NOMO-1 treated with DMSO at 0.1 percent for 48 hours (cell line): ENCODE data around the gene CCND1.
"Not testable (repeated sequence)": the region's sequence is repeated elsewhere in the genome, so short reads cannot be mapped to it uniquely, and the experiment has no call there.

Experiments
- DNase-seq: peaks from one replicate; lab custom pipeline; 2025; ENCODE audit not compliant: unreplicated experiment; lab: John Stamatoyannopoulos, UW

CCND1 gene

DNA sequence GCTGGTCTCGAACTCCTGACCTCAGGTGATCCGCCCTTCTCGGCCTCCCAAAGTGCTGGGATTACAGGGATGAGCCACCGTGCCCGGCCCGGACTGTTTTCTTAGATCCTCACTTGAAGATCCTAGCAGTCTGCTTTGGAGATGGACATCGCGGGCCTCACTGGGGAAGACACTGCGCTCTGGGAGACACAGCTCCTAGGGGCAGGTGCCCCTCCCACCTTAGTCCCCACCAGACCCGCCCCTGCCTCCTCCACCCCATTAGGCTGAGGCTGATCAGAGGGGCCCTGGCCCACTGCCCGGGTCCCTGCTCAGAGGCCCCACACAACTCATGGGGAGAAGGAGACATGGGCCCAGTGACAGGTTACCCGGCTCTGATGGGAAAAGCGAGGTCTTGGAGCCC, 45.5 kb downstream of the CCND1 start:
- no peak for DNase-seq

DNA sequence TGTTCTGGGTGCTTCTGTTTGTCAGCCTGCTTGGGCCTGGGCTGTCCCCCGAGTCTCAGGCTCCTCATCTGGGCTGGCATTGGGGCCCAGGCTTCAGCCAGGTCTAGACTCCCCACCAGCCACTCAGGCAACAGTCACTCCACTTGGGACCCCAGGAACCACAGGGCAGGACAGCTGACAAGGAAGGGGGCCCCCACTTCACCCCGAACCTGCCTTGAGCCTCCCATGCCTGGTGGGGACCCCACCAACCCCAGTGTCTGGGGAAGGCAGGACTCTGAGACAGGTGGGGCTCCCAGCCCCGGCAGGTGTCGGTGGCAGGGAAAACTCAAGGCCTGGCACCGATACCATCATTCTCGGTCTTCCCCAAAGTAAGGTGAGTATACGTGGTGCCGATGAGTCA, 45.9 kb downstream of the CCND1 start:
- DNase-seq: no peak

DNA sequence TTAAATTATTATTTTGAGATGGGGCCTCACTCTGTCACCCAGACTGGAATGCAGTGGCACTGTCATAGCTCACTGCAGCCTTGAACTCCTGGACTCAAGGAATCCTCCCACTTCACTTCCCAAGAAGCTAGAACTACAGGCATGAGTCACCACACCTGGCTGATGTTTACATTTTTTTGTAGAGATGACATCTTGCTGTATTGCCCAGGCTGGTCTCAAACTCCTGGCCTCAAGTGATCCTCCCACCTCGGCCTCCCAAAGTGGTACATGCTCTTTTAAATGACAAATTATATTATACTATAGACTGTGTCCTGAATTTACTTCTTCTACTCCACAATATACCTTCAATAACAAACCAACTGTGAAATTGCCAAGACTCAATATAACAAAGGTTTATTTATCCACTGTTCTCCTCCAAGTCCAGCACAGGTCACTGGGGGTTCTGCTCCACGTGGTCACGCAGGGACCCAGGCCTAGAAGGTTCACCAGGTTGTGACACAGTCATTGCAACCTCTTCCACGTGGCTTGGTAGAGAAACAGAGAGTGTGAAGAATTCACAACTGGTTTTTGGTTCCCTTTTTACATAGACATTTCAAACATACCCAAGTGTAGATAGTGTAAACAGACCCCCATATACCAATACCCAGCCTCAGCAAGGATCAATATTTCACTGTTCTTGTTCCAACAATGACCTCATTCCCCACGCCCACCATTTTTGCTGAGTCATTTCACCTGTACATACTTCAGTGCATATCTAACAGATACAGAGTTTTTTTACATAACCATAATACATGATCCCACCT, 47.2 kb downstream of the CCND1 start:
- DNase-seq: not testable (repeated sequence)

DNA sequence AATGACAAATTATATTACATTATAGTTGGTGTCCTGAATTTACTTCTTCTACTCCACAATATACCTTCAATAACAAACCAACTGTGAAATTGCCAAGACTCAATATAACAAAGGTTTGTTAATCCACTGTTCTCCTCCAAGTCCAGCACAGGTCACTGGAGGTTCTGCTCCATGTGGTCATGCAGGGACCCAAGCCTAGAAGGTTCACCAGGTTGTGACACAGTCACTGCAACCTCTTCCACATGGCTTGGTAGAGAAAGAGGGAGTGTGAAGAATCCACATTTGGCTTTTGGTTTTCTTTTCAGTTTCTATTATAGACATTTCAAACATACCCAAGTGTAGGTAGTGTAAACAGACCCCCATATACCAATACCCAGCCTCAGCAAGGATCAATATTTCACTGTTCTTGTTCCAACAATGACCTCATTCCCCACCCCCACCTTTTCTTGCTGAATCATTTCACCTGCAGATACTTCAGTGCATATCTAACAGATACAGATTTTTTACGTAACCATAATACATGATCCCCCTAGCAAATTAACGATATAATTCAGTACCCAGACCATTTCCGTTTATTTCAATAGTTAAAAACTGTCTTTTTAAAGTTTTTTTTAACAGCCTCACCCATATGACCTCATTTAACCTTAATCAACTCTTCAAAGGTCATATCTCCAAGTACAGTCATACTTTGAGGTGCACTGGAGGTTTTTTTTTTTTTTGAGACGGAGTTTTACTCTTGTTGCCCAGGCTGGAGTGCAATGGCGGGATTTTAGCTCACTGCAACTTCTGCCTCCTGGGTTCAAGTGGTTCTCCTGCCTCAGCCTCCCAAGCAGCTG, 48.7 kb downstream of the CCND1 start:
- DNase-seq: no peak

DNA sequence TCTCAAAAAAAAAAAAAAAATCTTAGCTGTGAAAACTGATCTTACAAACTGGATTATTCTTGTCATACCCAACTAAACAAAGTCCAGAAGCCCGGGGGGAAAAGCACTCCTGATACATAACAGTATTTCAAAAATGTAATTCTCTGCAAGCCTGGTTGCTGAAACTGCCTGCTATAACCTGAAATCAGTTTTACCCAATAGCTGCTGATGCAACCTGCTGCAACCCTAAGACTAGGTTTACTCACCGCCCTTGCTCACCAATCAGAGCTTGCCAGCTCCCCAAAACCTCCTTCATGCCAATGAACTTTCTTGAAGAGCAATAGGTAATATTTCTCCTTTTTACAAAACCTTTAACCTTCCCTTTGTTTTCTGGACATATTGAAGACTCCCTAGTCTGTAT, 50.5 kb downstream of the CCND1 start:
- no peak for DNase-seq

DNA sequence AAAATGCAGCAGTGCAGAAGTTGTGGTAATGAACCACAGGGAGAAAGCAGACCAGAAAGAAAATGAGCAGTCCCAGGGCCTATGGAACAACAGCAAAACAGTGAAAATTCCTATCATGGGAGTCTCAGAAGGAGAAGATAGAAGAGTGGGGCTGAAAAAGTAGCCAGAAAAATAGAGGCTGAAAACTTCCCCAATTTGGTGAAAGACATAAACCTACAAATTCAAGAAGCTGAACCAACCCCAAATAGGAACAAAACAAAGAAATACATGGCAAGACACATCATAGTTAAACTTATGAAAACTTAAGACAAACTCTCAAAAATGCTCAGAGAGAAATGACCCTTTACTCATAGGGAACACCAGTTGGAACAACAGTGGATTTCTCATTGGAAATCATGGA, 51.5 kb downstream of the CCND1 start:
- no peak for DNase-seq

DNA sequence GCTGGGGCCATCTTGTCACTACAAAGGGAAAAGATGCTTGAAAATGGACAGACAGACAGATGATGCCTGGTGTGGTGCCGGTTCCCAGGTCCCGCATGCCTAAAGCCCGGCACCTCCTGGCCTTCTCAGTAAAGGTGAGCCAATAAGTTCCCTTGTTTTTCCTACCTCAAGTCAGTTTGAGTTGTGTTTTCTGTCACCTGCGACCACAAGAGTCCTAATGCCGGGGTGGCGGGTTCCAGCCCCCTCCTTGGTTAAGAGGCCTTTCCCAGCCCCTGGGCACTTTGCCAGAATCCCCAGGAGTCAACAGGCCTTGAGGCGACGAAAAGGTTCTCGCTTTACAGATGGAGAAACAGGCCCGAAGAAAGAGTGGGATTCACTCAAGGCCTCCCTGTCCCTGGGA, 53.8 kb downstream of the CCND1 start:
- no peak for DNase-seq

DNA sequence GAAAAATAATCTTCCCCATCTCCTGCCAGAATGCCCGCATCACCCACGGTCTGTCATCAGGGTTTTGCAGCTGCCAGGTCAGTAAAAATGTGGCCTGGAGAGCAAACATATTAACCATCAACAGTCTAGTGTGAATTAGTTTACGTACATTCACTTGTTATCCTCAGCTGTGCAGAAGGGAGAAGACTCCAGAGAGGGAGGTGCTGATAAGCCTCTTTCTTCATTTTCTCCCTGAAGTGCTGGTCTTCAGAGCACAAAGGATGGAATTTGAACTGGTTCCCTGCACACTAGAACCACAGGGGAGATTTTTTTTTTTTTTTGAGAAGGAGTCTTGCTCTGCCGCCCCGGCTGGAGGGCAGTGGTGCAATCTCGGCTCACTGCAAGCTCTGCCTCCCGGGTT, 54.6 kb downstream of the CCND1 start:
- no peak for DNase-seq

DNA sequence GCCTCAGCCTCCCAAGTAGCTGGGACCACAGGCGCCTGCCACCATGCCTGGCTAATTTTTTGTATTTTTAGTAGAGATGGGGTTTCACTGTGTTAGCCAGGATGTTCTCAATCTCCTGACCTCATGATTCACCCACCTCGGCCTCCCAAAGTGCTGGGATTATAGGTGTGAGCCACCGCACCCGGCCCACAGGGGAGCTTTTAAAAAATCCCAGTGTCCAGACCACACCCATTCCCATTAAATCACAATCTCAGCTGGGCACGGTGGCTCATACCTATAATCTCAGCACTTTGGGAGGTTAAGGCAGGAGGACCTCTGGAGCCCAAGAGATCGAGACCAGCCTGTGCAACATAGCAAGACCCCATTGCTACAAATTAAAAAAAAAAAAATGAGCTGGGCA, 55.0 kb downstream of the CCND1 start:
- DNase-seq: not testable (repeated sequence)

DNA sequence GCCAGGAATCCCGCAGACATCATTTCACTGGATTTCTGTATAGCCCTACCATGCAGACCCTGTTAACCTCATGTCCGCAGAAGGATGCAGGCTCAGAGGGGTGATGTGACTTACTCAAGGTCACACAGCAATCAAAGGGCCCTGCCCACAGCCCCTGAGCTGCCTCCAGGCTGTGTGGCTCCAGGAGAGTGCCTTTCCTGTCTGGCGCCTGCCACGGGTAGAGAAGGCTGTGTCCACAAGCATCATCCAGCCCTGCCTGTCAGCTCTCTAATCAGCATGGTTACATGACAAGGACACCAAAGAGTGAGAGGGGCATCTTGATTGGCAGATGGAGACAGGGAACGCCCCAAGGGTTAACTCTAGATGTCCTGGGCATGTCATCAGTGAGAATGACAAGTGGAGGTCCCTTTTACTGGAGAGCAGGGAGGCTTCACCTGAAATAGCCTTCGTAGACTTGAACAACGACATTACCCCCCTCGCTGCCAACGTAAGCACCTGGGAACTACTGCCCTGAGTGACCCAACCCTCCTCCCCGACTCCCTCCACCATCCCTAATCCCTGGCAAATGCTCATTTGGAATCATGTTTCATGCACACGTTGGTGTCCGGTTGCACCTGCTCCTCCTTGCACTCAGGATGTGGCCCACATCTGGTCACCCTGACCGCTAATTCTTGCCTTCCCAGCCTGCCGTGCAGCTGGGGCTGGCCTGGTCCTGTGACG, 56.0 kb downstream of the CCND1 start:
- DNase-seq: no peak

DNA sequence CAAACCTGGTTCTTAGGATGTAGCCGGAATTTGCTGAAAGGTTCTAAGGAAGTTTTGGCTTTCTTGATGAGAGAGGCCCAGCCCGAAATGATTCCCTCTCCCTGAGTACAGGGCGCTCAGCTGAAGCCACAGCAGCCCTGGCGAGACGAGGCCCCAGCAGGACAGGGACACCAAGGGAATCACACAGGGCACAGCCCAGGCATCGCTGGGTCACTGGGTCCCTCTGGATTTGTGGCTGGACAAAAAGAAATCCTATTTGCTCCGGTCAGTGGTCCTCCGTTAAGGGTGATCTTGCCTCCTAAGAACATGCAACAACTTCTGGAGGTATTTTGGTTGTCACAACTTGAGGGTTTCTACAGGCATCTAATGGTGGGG, 56.5 kb downstream of the CCND1 start:
- DNase-seq: no peak

DNA sequence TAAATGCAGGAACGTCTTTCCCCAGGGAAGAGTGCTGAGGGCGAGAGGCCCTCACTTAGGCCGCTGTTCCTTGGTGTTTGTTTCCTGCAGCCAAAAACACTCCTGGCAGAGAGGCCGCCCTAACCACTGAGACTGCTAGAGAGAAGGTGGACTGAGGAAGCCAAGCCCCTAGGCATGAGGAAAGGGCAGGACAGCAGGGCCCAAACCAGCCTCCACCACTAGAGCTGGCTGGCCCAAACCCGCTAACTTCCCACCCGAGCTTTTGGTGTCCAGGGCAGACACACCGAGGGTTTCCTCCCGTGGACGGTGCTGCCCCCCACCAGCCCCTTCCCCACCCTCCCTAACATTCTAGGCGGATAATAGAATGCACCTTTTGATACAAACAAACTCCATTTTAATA, 56.9 kb downstream of the CCND1 start:
- no peak for DNase-seq

DNA sequence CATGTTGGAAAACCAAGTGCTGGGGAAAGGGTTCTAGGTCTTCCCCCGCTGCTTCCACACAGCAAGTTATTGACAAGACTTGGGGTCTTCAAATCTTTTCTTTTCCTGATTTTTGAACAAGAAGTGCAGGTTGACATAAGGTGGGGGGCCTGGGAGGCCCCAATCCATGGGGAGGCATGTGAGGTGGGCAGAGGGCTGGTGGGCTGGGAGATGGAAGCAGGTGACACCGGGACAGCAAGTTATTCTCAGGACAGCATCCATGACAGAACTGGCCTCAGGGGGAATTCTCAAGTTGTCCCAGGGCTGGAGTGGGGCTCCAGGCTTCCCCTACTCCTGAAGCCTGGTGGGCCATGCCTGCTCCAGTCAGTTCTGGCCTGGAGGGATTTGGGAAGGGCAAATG, 57.4 kb downstream of the CCND1 start:
- DNase-seq: no peak

DNA sequence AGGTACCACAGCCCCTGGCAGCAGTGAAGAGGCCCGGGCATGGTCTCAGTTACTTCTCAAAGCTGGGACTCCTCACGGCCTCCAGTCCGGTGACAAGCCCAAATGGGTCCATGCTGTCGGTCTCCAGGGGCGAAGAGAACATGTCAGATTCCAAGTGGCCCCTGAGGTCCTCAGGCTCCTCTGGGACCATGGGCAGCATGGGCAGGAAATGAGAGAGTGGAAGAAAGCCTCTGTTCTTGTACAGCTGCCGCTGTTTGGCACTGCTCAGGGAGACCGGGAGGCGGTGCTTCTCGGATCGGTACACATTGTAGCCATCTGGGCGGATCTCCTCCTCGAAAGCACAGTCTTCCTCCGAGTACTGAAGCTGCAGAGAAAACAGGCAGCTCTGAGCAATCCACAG, 58.3 kb downstream of the CCND1 start:
- DNase-seq: no peak

DNA sequence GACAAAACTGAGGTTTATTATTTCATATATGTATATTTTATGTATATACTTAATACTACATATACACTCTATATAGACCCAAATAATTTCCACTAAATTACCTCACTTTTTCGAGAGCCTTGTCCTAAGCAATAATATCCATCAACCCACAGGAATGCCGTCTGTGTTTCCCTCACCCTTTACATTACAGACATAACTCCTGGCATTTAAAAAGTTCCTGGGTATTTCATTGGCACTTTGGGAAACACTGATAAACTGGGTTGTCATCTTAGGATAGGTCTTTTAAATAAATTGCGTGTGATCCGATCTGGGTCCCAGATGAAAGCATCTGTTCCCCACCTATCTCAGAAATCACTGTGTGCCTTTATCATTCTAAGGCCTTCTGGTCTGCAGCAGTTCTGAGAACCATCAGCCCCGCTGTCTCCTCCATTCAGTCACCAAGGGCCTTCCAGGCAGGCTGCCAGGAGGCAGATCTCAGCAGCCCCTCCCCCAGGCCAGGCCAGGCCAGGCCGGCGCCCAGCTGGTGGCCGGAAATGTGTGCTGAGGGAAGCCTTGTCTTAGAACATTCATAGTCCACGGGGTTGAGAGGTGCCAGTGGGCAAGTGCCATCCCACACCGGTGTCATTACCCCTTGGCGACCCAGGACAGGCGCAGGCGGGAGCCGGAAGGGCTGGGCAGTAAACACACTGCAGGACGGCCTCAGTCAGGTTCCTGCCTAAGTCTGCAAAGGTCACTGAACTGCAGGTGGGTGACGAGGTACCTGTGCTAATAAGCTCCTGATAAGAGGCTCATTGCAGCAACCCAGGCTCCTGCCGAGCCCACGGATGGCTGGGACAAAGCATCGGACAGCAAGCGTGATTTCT, 59.6 kb downstream of the CCND1 start:
- no peak for DNase-seq

DNA sequence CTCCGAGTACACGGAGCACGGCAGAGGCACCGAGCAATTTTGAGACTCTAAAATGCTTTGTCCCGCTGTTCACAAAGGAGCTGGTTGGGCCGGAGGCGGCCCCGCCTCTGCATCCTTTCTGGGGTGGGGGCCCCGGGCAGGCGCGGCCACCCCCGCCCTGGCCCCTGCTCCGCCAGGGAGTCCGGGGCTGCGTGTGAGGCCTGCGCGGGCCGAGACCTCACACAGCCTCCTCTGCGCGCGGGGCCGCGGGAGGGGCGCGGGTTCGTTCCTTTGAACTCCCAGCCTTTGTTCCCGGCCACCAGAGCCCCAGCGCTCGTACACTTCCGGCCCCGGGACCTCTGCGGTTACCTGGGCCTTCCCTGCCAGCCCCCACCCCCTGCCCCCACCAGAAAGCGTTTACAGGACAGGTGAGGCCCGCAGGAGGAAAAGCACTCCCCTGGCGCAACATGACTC, 61.3 kb downstream of the CCND1 start:
- no peak for DNase-seq

DNA sequence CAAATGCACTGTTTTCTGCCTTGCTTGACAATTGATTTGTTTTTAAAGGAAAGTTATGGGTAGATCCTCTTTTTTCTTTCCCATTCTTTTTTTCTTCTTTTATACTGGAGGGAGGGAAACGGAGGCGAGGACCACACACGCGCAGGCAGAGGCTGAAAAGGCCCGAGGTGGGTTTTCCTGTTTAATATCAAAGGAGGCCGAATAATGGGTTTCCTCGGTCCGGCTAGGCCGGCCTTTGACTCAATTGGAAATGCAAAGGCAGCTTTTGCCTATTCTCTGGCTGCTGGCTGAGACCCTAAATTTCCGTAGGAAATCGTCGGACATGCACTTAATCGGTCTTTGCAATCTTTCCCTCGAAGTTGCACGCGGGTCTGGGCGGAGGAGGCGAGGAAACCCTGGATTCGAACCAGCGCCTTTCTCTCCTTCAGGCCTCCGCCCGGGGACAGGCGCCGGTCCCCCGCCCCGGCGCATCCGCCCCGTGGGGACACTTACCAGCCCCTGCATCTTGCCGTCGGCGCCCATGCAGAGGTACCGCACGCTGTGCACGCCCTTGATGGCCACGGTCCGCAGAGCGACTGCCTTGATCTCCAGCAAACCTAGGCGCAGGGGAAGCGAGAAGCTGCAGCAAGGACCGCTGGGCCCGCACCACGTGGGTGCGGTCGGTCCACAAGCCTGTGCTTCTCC, 62.0 kb downstream of the CCND1 start:
- DNase-seq: no peak

DNA sequence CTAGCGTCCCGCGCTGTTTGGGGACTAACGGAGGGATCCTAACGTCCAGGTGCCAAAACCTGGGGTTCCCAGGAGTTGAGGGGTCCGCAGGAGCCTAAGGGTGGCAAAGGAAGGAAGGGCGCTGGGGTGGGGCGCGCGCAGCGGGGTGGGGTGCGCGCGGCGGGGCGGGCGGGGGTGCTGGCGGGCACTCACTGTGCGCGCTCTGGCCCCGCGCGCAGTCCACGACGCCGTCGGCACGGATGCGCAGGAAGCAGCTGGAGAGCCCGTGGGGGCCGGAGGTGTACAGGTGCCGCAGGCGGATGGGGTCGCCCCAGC, 62.5 kb downstream of the CCND1 start:
- no peak for DNase-seq
